CD14-positive monocyte (primary cell): ENCODE data around the gene ESF1. TPM values are rescaled to one million over a fixed set of nuclear protein-coding genes. Genes with fewer than 3 reads are reported as not detected.

ENCODE experiments used
- DNase-seq, 3 donors: peaks; one replicate each; pipeline ENCODE4 v3.0.0-alpha.2; 2011 to 2022
- H2AFZ ChIP-seq: 2 replicates; pipeline ENCODE4 v1.6.0; 2012; ENCODE audit warnings: mild to moderate bottlenecking, low read depth, low read length, inconsistent platforms; ENCODE audit not compliant: insufficient read depth, poor library complexity, severe bottlenecking
- H3K27ac ChIP-seq, 2 donors: 1 replicate in 1 of 2; 2 replicates in 1 of 2; pipeline ENCODE4 v1.5.1; 2012 to 2013; ENCODE audit warnings: low read length in 2 of 2, control low read depth in 1 of 2, inconsistent platforms in 1 of 2, low read depth in 1 of 2, mild to moderate bottlenecking in 1 of 2
- H3K27me3 ChIP-seq, 2 donors: one replicate each; pipeline versions ENCODE4 v1.6.0 to v1.6.1; 2011 to 2013; ENCODE audit warnings: low read length in 2 of 2; ENCODE audit not compliant: control insufficient read depth in 2 of 2, insufficient read depth in 2 of 2
- H3K36me3 ChIP-seq, 2 donors: replicated peaks in 1 of 2; 1 replicate in 1 of 2; 2 replicates in 1 of 2; pipeline versions ENCODE4 v1.5.1 to v1.6.1; 2012 to 2013; ENCODE audit warnings: low read length in 2 of 2, control low read depth in 1 of 2, inconsistent platforms in 1 of 2, mild to moderate bottlenecking in 1 of 2; ENCODE audit not compliant: insufficient read depth in 2 of 2, control insufficient read depth in 1 of 2
- H3K4me1 ChIP-seq, 2 donors: 1 replicate in 1 of 2; 2 replicates in 1 of 2; pipeline versions ENCODE4 v1.5.1 to v1.6.1; 2012 to 2013; ENCODE audit warnings: low read length in 2 of 2, control low read depth in 1 of 2, inconsistent platforms in 1 of 2, mild to moderate bottlenecking in 1 of 2, moderate library complexity in 1 of 2; ENCODE audit not compliant: insufficient read depth in 2 of 2, control insufficient read depth in 1 of 2
- H3K4me2 ChIP-seq: replicated peaks from 2 replicates; pipeline ENCODE3; 2012; ENCODE audit warnings: low read length, moderate library complexity, mild to moderate bottlenecking; ENCODE audit not compliant: poor library complexity, severe bottlenecking; ENCODE audit errors: extremely low read depth
- H3K4me3 ChIP-seq, 3 experiments: fragments of 200-600 bp in 1 of 3; sonication (generic) in 1 of 3; replicated peaks in 1 of 3; 1 replicate in 2 of 3; 2 replicates in 1 of 3; pipeline ENCODE4 v1.5.1; 2011 to 2013; ENCODE audit warnings: low read length in 3 of 3, mild to moderate bottlenecking in 3 of 3, control low read depth in 2 of 3, low read depth in 2 of 3, inconsistent platforms in 1 of 3, moderate library complexity in 1 of 3
- H3K79me2 ChIP-seq: 2 replicates; pipeline ENCODE4 v1.6.0; 2012; ENCODE audit warnings: mild to moderate bottlenecking, control low read depth, inconsistent platforms, low read length, moderate library complexity; ENCODE audit not compliant: insufficient read depth
- H3K9ac ChIP-seq: 2 replicates; pipeline ENCODE4 v1.6.0; 2017; ENCODE audit warnings: low read length, mild to moderate bottlenecking; ENCODE audit not compliant: insufficient read depth, poor library complexity, severe bottlenecking
- H3K9me3 ChIP-seq, 2 donors: replicated peaks in 1 of 2; 1 replicate in 1 of 2; 2 replicates in 1 of 2; pipeline versions ENCODE4 v1.5.1 to v1.6.1; 2012 to 2013; ENCODE audit warnings: low read length in 2 of 2, control low read depth in 1 of 2; ENCODE audit not compliant: control insufficient read depth in 1 of 2, insufficient read depth in 1 of 2
- H4K20me1 ChIP-seq: 2 replicates; pipeline ENCODE4 v1.6.0; 2012; ENCODE audit warnings: mild to moderate bottlenecking, low read length, control low read depth, moderate library complexity; ENCODE audit not compliant: insufficient read depth
- H3K27ac Mint-ChIP-seq, 7 donors: one replicate each; pipeline ENCODE4 v1.8.0; 2020; ENCODE audit warnings: mild to moderate bottlenecking in 7 of 7, mixed read lengths in 7 of 7, moderate library complexity in 6 of 7, inconsistent platforms in 2 of 7
- H3K27me3 Mint-ChIP-seq, 3 donors: one replicate each; pipeline ENCODE4 v1.8.0; 2021 to 2022; ENCODE audit warnings: low read depth in 3 of 3, mild to moderate bottlenecking in 3 of 3, mixed read lengths in 3 of 3, moderate library complexity in 3 of 3, inconsistent platforms in 1 of 3
- H3K36me3 Mint-ChIP-seq, 2 donors: one replicate each; pipeline ENCODE4 v1.8.0; 2020; ENCODE audit warnings: mixed read lengths in 2 of 2, inconsistent platforms in 1 of 2, mild to moderate bottlenecking in 1 of 2
- H3K4me1 Mint-ChIP-seq: one replicate; pipeline ENCODE4 v1.8.0; 2020; ENCODE audit warnings: mild to moderate bottlenecking, mixed read lengths
- H3K4me3 Mint-ChIP-seq, 2 donors: one replicate each; pipeline ENCODE4 v1.8.0; 2020; ENCODE audit warnings: mild to moderate bottlenecking in 2 of 2, mixed read lengths in 2 of 2, moderate library complexity in 1 of 2
- H3K9me3 Mint-ChIP-seq, 7 donors: one replicate each; pipeline ENCODE4 v1.8.0; 2020 to 2022; ENCODE audit warnings: mixed read lengths in 7 of 7, mild to moderate bottlenecking in 6 of 7, moderate library complexity in 6 of 7, inconsistent platforms in 2 of 7
- WGBS: methylation state at CpG from one replicate; pipeline ENCODE4 v1.1.5; 2013; ENCODE audit warnings: missing lambda C conversion rate; ENCODE audit not compliant: insufficient coverage; 5-methylcytosine and 5-hydroxymethylcytosine counted together
- intact Hi-C, 2 donors: fragments of 100-400 bp; cut with micrococcal nuclease; formaldehyde crosslinking; loops; one replicate each; pipeline versions ENCODE4 v1.15.0 to v1.15.1; 2023
- polyA plus RNA-seq, 3 donors: library from polyadenylated mRNA; depleted of rRNA in 1 of 3; unstranded in 2 of 3; stranded (reverse) in 1 of 3; fragments of 300-500 nt in 2 of 3; fragments of >200 nt in 1 of 3; fragmentation: Illumina TruSeq in 2 of 3; gene quantifications; 1 replicate in 2 of 3; 2 replicates in 1 of 3; pipeline ENCODE4 v1.2.3, GENCODE V29; 2012 to 2021
- TF ChIP-seq, protein P1 (sequence below): fragments of 200-600 bp; IDR thresholded peaks from one replicate; pipeline ENCODE4 v1.8.0; 2022; ENCODE audit warnings: antibody characterized with exemption, mild to moderate bottlenecking

The ESF1 gene
- polyA plus RNA-seq, 3 donors, result 0.73 to 2.3 (median 1.7) TPM

DNA sequence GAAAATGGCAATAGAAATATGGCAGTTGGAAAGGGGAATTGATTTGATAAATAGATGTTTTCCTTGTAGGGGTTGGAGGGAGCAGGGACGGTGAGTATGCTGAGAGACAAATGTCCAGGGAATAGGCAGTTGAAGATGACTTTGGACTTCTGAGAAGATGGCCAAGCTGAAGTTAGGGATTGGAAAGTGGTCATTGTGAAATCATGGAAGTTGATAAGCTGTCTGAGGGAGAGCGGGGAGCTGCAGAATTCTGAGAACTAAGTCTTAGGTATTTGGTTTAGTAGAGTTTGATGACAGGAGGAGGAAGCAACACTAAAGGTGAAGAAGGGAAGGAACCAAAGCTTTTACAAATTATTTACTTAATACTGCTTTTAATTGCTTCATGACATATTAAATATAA lies 15.3 kb upstream of the ESF1 start:
- no peaks in the 10 kb centered on the region for H4K20me1 ChIP-seq
- no peaks in the 10 kb centered on the region for H3K9me3 ChIP-seq
- no peak for DNase-seq
- peaks cover 86 to 99% of the 10 kb centered on the region in 2 donors for H3K36me3 ChIP-seq
- H3K27me3 ChIP-seq, result no peaks in the 10 kb centered on the region
- intact Hi-C loops, result no loop called here
- Mint-ChIP-seq H3K9me3 (peaks cover 0 to 2% (median 0%) of the 10 kb centered on the region in 7 donors), H3K4me1 (no peaks in the 10 kb centered on the region), H3K36me3 (peaks cover 80 to 90% of the 10 kb centered on the region in 2 donors), H3K4me3 (no peak overlapping the region), H3K27me3 (no peaks in the 10 kb centered on the region), H3K27ac (no peak overlapping the region)
- WGBS, result 100% methylated on average over 2 of the region's 2 CpGs
- no peaks in the 10 kb centered on the region for H3K4me1 ChIP-seq
- no peak overlapping the region for H3K4me3 ChIP-seq
- no peak overlapping the region for H3K4me2 ChIP-seq
- H3K79me2 ChIP-seq, result no peaks in the 10 kb centered on the region
- no peak overlapping the region for H2AFZ ChIP-seq
- H3K27ac ChIP-seq, result no peak overlapping the region
- TF ChIP-seq, protein P1, sequence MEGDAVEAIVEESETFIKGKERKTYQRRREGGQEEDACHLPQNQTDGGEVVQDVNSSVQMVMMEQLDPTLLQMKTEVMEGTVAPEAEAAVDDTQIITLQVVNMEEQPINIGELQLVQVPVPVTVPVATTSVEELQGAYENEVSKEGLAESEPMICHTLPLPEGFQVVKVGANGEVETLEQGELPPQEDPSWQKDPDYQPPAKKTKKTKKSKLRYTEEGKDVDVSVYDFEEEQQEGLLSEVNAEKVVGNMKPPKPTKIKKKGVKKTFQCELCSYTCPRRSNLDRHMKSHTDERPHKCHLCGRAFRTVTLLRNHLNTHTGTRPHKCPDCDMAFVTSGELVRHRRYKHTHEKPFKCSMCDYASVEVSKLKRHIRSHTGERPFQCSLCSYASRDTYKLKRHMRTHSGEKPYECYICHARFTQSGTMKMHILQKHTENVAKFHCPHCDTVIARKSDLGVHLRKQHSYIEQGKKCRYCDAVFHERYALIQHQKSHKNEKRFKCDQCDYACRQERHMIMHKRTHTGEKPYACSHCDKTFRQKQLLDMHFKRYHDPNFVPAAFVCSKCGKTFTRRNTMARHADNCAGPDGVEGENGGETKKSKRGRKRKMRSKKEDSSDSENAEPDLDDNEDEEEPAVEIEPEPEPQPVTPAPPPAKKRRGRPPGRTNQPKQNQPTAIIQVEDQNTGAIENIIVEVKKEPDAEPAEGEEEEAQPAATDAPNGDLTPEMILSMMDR, result no peak
- H3K9ac ChIP-seq, result no peak overlapping the region

DNA sequence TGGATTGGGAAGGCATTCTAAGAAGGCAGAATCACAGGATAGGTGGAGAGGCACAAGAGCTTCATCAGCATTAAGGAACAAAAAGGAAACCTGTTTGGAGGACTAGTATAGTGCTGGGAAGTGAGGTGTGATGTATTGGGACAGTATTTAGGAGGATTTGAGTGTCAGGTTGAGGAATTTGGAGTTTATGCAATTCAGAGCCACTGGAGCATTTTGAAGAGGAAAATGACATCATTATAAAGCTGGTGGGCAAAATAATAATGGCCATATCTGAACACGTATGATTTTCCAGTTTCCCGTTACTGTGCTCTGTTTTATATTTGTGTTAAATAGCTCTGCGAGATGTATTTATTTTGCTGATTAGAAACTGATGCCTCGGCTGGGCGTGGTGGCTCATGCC lies 14.3 kb upstream of the ESF1 start:
- H3K27me3 ChIP-seq, result no peaks in the 10 kb centered on the region
- no peak overlapping the region for H3K4me2 ChIP-seq
- Mint-ChIP-seq H3K36me3 (peaks cover 81 to 91% of the 10 kb centered on the region in 2 donors), H3K4me3 (no peak overlapping the region), H3K4me1 (no peaks in the 10 kb centered on the region), H3K9me3 (peaks cover 0 to 2% (median 0%) of the 10 kb centered on the region in 7 donors), H3K27me3 (peaks cover 0 to 1% (median 0%) of the 10 kb centered on the region in 3 donors), H3K27ac (peak overlapping the region in 1 of 7 donors; percentile 61)
- no peak overlapping the region for H3K4me3 ChIP-seq
- no peaks in the 10 kb centered on the region for H4K20me1 ChIP-seq
- peaks cover 86 to 99% of the 10 kb centered on the region in 2 donors for H3K36me3 ChIP-seq
- DNase-seq, result no peak
- intact Hi-C loops, result no loop called here
- H3K9me3 ChIP-seq, result no peaks in the 10 kb centered on the region
- H2AFZ ChIP-seq, result no peak overlapping the region
- no peak overlapping the region for H3K27ac ChIP-seq
- H3K79me2 ChIP-seq, result no peaks in the 10 kb centered on the region
- 100% methylated on average over 4 of the region's 5 CpGs for WGBS
- no peaks in the 10 kb centered on the region for H3K4me1 ChIP-seq
- TF ChIP-seq, protein P1, result no peak
- no peak overlapping the region for H3K9ac ChIP-seq
